Heart left ventricle (tissue), 13 donors: ENCODE data around the gene PKM.

ENCODE experiments used
- POLR2A ChIP-seq, 2 donors: fragments of 450-650 bp; IDR thresholded peaks; one replicate each; pipeline ENCODE4 v1.6.1; 2017; ENCODE audit warnings: antibody characterized with exemption in 2 of 2, mild to moderate bottlenecking in 2 of 2, moderate library complexity in 2 of 2
- TF ChIP-seq, protein P1 (sequence below), 12 donors: fragments of 200-600 bp; sonication (generic) in 4 of 12; IDR thresholded peaks; one replicate each; pipeline versions ENCODE4 v1.5.0 to v1.8.0; 2018 to 2022; ENCODE audit warnings: antibody characterized with exemption in 12 of 12, mild to moderate bottlenecking in 5 of 12
- donor health status: ischemic (EF 13 %, LVEDD 7.1; RV severe dilation, severe dysfunction).
- donor health status: DM: no; HTN: yes; CAD: no.
- donor health status: DM: no; HTN: no; CAD: no.
- donor health status: ischemic (EF 25% LVEDD 6.9; RV normal size, moderate dysfunction).
- donor health status: ischemic (EF 25% LVEDD 5.7; RV mildly dilated, moderate dysfunction).
- donor health status: ischemic (EF 35%, LVEDD 5.7; RV mildly dilated, moderate dysfunction).
- donor health status: nonischemic (EF 11% LVEDD 7.7; RV severe dilation, severe dysfunction).
- donor health status: DM: yes; HTN: yes; CAD: no.
- donor health status: PGD.
- donor health status: ischemic (EF 29% LVEDD 5.4; RV normal size, mild dysfunction).
- donor health status: nonischemic (EF 23%, LVEDD 6.1; RV moderate dilation, normal function).

DNA sequence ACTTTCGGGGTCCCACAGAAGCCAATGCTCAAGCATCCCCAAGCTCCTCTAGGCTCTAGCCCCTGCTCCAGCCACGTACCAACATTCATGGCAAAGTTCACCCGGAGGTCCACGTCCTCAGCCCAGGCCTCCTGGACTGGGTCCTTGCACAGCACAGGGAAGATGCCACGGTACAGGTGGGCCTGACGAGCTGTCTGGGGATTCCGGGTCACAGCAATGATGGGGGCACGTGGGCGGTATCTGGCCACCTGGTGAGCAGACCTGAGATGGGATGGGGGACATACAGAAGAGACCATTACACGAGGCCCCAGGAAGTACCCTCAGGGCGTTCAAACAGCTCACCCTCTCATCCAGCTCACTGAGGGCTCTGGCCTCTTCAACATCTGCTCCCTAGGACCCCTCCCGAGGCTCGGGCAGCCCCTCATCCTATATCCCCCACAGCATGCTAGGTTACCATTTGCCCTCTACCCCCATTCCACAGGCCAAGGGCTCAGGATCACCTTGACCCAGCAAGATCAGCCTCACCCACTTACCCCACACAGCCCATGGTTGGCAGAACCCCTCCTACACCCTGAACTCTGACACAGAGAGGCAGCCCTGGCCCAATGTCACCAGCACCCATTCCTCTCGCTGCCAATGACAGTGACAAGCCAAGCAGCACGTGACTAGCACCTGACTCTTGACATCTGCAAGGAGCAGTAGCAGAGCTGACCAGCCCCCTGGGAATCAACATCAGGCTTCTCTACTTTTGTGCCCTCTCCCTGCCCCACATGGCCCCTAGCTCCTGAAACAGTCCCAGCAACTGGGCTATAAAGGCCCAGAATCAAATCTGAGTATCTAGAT lies 30.4 kb downstream of the PKM start:
- TF ChIP-seq, protein P1, sequence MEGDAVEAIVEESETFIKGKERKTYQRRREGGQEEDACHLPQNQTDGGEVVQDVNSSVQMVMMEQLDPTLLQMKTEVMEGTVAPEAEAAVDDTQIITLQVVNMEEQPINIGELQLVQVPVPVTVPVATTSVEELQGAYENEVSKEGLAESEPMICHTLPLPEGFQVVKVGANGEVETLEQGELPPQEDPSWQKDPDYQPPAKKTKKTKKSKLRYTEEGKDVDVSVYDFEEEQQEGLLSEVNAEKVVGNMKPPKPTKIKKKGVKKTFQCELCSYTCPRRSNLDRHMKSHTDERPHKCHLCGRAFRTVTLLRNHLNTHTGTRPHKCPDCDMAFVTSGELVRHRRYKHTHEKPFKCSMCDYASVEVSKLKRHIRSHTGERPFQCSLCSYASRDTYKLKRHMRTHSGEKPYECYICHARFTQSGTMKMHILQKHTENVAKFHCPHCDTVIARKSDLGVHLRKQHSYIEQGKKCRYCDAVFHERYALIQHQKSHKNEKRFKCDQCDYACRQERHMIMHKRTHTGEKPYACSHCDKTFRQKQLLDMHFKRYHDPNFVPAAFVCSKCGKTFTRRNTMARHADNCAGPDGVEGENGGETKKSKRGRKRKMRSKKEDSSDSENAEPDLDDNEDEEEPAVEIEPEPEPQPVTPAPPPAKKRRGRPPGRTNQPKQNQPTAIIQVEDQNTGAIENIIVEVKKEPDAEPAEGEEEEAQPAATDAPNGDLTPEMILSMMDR (IDR thresholded peaks at IDR 0.05), result no peak
- TF ChIP-seq POLR2A (IDR thresholded peaks at IDR 0.05), result no peak
